Heart right ventricle (tissue), 16 donors: ENCODE results near the gene FOXJ3. TPM values are rescaled to one million over a fixed set of nuclear protein-coding genes. Genes with fewer than 3 reads are reported as not detected.

ENCODE experiments used
- ATAC-seq, 8 donors: fragments of 200-7000 bp; cut with Tn5 transposase; one replicate each; pipeline ENCODE4 v1.9.1; 2020; ENCODE audit warnings: mild to moderate bottlenecking in 8 of 8, moderate library complexity in 8 of 8, moderate number of reproducible peaks in 1 of 8
- DNase-seq, 2 donors: peaks; one replicate each; pipeline ENCODE4 v3.0.0-alpha.2; 2020
- H3K27ac ChIP-seq, 10 donors: fragments of 200-600 bp; sonication (generic) in 2 of 10; one replicate each; pipeline versions ENCODE4 v1.5.0 to v1.8.0; 2020 to 2022; ENCODE audit warnings: mild to moderate bottlenecking in 3 of 10
- H3K27me3 ChIP-seq, 7 donors: fragments of 200-600 bp; one replicate each; pipeline ENCODE4 v1.8.0; 2021 to 2022; ENCODE audit warnings: mild to moderate bottlenecking in 2 of 7
- H3K36me3 ChIP-seq, 9 donors: fragments of 200-600 bp; sonication (generic) in 1 of 9; one replicate each; pipeline versions ENCODE4 v1.5.0 to v1.8.0; 2020 to 2022; ENCODE audit warnings: mild to moderate bottlenecking in 2 of 9
- H3K4me1 ChIP-seq, 9 donors: fragments of 200-600 bp; sonication (generic) in 1 of 9; one replicate each; pipeline versions ENCODE4 v1.5.0 to v1.8.0; 2020 to 2022; ENCODE audit warnings: mild to moderate bottlenecking in 4 of 9
- H3K4me3 ChIP-seq, 10 donors: fragments of 200-600 bp; sonication (generic) in 2 of 10; one replicate each; pipeline versions ENCODE4 v1.5.0 to v1.8.0; 2020 to 2022; ENCODE audit warnings: mild to moderate bottlenecking in 7 of 10, moderate library complexity in 2 of 10
- H3K9me3 ChIP-seq, 11 donors: fragments of 200-600 bp in 10 of 11; sonication (generic) in 2 of 11; one replicate each; pipeline versions ENCODE4 v1.5.0 to v1.8.0; 2013 to 2022; ENCODE audit warnings: mild to moderate bottlenecking in 2 of 11, control low read depth in 1 of 11, moderate library complexity in 1 of 11
- WGBS, 2 donors: extraction: QIAGEN DNeasy Blood & Tissue Kit; methylation state at CpG; one replicate each; pipeline ENCODE4 v1.1.7; 2013; ENCODE audit warnings: inconsistent platforms in 1 of 2; 5-methylcytosine and 5-hydroxymethylcytosine counted together
- intact Hi-C, 10 donors: fragments of 100-400 bp; cut with DNase I; formaldehyde crosslinking; loops; one replicate each; pipeline versions ENCODE4 v1.11.1 to v1.14.2; 2022
- polyA plus RNA-seq, 2 donors: library from polyadenylated mRNA; stranded (reverse); fragments of 200-250 nt; gene quantifications; one replicate each; pipeline ENCODE4 v1.2.3, GENCODE V29; 2013
- total RNA-seq, 10 donors: library from RNA; stranded (reverse); fragmentation: NEBNext Ultra II Directional in 3 of 10; extraction: Animal tissue kit (Norgen Biotek cat#: 25700) in 3 of 10; gene quantifications; one replicate each; pipeline versions ENCODE4 v1.2.1 to v1.2.4, GENCODE V29; 2021 to 2023
- TF ChIP-seq, protein P1 (sequence below), 9 donors: fragments of 200-600 bp; sonication (generic) in 2 of 9; IDR thresholded peaks; one replicate each; pipeline versions ENCODE4 v1.5.0 to v1.8.0; 2021 to 2022; ENCODE audit warnings: antibody characterized with exemption in 9 of 9, mild to moderate bottlenecking in 5 of 9, moderate library complexity in 1 of 9
- donor health status: Arrhythmogenic right ventricular cardiomyopathy.
- donor health status: ischemic (EF 13 %, LVEDD 7.1; RV severe dilation, severe dysfunction).
- donor health status: healthy with polysubstance abuse.
- donor health status: DM: no; HTN: yes; CAD: no.
- donor health status: DM: no; HTN: no; CAD: no.
- donor health status: ischemic (EF 25% LVEDD 6.9; RV normal size, moderate dysfunction).
- donor health status: ischemic (EF 25% LVEDD 5.7; RV mildly dilated, moderate dysfunction).
- donor health status: healthy.
- donor health status: DM: yes; HTN: yes; CAD: no.
- donor health status: Ischemic cardiomyopathy.
- donor health status: ischemic (EF 35%, LVEDD 5.7; RV mildly dilated, moderate dysfunction).
- donor health status: nonischemic (EF 11% LVEDD 7.7; RV severe dilation, severe dysfunction).
- donor health status: DM: yes; HTN: yes; CAD: no.
- donor health status: PGD.
- donor health status: ischemic (EF 29% LVEDD 5.4; RV normal size, mild dysfunction).
- donor health status: nonischemic (EF 23%, LVEDD 6.1; RV moderate dilation, normal function).

The FOXJ3 gene
- total and polyA plus RNA-seq, 12 donors = 9.6 to 50.0 (median 40.7) TPM

DNA sequence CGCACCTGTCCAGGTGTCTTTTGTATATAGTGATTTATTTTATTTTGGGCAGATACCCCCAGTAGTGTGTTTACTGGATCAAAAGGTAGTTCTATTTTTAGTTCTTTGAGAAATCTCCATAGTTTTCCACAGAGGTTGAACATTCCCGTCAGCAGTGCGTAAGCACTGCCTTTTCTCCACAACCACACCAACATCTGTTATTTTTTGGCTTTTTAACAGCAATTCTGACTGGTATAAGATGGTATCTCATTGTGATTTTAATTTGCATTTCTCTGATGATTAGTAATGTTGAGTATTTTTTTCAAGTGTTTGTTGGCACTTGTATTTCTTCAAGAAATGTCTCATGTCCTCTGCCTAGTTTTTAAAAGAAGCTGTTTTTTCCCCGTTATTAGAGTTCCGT lies 39.2 kb downstream of the FOXJ3 start:
- TF ChIP-seq, protein P1, sequence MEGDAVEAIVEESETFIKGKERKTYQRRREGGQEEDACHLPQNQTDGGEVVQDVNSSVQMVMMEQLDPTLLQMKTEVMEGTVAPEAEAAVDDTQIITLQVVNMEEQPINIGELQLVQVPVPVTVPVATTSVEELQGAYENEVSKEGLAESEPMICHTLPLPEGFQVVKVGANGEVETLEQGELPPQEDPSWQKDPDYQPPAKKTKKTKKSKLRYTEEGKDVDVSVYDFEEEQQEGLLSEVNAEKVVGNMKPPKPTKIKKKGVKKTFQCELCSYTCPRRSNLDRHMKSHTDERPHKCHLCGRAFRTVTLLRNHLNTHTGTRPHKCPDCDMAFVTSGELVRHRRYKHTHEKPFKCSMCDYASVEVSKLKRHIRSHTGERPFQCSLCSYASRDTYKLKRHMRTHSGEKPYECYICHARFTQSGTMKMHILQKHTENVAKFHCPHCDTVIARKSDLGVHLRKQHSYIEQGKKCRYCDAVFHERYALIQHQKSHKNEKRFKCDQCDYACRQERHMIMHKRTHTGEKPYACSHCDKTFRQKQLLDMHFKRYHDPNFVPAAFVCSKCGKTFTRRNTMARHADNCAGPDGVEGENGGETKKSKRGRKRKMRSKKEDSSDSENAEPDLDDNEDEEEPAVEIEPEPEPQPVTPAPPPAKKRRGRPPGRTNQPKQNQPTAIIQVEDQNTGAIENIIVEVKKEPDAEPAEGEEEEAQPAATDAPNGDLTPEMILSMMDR (IDR thresholded peaks at IDR 0.05) = no peak
- DNase-seq = no peak
- ATAC-seq = no peak
- Histone ChIP-seq H3K27me3 (no peaks in the 10 kb centered on the region), H3K27ac (no peak overlapping the region), H3K9me3 (peaks cover 0 to 18% (median 0%) of the 10 kb centered on the region in 11 donors), H3K4me3 (no peak overlapping the region), H3K36me3 (no peaks in the 10 kb centered on the region), H3K4me1 (no peaks in the 10 kb centered on the region)
- intact Hi-C loops = no loop called here
- 98 to 99% methylated on average over 5 of the region's 5 CpGs for WGBS, 2 donors

DNA sequence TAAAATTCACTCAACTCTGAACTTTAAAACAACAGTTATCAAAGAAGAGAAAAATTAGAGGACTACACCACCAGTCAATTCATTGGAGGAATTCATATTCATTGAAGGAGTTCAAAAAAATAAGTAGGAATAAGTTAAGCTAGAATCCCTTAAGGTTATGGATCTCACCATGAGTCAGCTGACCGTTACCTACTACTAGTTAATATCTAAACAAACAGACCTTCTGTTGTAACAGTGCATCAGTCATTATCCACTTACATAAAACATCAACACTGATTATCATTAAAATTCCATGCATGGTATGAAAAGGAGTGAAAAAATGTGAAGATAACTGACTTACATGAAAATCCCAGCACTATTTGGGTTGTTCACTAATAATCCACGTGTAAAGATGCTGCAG lies 44.9 kb downstream of the FOXJ3 start:
- peaks cover 0 to 2% (median 0%) of the 10 kb centered on the region in 9 donors for H3K36me3 ChIP-seq
- TF ChIP-seq, protein P1 (IDR thresholded peaks at IDR 0.05) = no peak
- ATAC-seq (no peak), DNase-seq (no peak)
- 76 to 83% methylated on average over 2 of the region's 2 CpGs for WGBS, 2 donors
- H3K4me1 ChIP-seq = peaks cover 0 to 5% (median 0%) of the 10 kb centered on the region in 9 donors
- intact Hi-C loops = no loop called here
- H3K4me3 ChIP-seq = no peak overlapping the region
- no peaks in the 10 kb centered on the region for H3K27me3 ChIP-seq
- H3K9me3 ChIP-seq = no peaks in the 10 kb centered on the region
- no peak overlapping the region for H3K27ac ChIP-seq

DNA sequence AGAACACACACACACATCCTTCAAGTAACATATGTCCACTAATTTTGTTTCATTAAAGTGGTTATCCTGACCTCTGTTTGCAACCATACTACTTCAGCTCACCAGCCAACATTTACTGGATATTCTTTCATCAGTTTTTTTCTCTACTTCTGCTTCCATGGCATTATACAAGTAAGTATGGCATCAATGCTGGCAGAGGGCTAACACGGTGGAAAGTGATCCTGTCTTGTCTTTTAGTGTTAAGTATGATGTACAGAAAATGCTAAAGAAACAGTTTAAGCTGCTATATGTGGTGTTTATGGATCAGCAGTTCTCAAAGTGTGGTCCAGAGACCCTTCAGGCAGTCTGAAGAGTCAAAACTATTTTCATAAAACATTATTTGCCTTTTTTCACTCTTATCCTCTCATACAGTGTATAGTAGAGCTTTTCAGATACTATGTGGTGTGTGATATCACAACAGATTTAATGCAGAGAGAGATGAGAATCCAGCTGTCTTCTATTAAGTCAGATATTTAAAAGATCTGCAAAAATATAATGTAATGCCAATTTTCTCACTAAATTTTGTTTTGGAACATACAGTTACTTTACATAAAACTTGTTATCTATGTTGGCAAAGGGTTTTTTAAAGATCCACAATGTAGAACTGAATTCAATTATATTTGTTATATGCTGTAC lies 46.6 kb downstream of the FOXJ3 start:
- H3K4me3 ChIP-seq = no peak overlapping the region
- TF ChIP-seq, protein P1 (IDR thresholded peaks at IDR 0.05) = no peak
- intact Hi-C loops = no loop called here
- ATAC-seq (no peak), DNase-seq (no peak)
- H3K4me1 ChIP-seq = peaks cover 0 to 14% (median 0%) of the 10 kb centered on the region in 9 donors
- no peaks in the 10 kb centered on the region for H3K9me3 ChIP-seq
- no peaks in the 10 kb centered on the region for H3K27me3 ChIP-seq
- WGBS, 2 donors = 65 to 75% methylated on average over 1 of the region's 1 CpG
- H3K36me3 ChIP-seq = peaks cover 0 to 2% (median 0%) of the 10 kb centered on the region in 9 donors
- H3K27ac ChIP-seq = no peak overlapping the region

DNA sequence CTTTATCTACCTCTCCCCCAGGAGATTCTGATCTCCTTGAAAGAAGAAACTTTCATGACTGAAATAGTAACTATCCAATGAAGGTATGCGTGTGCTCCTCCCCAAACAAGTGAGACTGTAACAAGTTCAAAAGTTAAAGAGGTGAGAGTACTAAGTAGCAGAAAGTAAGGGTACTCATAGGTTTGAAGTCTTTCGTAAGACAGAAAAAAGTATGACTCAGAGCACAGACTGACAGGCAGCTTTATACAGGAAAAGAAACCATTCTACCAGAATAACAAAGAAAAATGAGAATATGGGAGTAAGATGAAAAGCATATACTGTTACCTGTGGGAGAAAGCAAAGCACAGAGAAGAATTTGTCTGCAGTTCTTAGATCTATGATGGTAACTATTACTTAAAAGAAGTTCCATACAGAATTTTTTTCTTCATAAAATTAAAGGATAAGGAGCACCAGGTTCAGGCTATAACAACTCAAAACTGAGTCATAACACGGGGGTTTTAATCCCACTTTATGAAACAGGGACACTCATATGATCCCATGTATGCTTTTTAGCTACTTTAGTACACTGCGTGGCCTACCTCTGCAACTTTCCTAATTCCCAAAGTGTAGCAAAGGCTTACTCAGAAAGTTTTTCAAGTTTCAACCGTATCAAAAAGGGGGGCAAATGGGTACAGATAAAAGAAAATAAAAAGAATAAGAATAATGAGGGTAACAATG lies 52.0 kb downstream of the FOXJ3 start:
- Histone ChIP-seq H3K36me3 (peaks cover 0 to 2% (median 0%) of the 10 kb centered on the region in 9 donors), H3K4me1 (peaks cover 0 to 53% (median 39%) of the 10 kb centered on the region in 9 donors), H3K27me3 (no peaks in the 10 kb centered on the region), H3K4me3 (no peak overlapping the region), H3K27ac (no peak overlapping the region), H3K9me3 (no peaks in the 10 kb centered on the region)
- WGBS, 2 donors = 76 to 87% methylated on average over 5 of the region's 5 CpGs
- intact Hi-C loops = no loop called here
- ATAC-seq (no peak), DNase-seq (no peak)
- TF ChIP-seq, protein P1 (IDR thresholded peaks at IDR 0.05) = no peak
